ENCODE measurements around the gene RREB1.
"Not testable (repeated sequence)": the region's sequence is repeated elsewhere in the genome, so short reads cannot be mapped to it uniquely, and the experiment has no call there.

The RREB1 gene

DNA sequence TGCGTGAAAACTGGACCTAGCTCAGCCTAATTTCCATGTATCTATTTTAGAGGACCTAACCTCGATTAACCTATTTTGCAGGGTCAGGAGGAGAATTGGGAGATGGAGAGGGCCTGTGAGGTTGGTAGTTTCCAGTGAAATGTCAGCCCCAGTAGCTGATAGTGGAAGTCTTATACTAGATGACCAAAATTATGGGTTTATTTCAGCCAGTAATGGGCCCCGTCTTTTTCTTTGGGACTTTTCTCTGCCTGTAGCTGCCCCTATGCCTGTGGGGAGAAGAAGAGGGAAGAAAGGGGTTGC, 37.8 kb downstream of the RREB1 start:
- DNase-seq = no peak

DNA sequence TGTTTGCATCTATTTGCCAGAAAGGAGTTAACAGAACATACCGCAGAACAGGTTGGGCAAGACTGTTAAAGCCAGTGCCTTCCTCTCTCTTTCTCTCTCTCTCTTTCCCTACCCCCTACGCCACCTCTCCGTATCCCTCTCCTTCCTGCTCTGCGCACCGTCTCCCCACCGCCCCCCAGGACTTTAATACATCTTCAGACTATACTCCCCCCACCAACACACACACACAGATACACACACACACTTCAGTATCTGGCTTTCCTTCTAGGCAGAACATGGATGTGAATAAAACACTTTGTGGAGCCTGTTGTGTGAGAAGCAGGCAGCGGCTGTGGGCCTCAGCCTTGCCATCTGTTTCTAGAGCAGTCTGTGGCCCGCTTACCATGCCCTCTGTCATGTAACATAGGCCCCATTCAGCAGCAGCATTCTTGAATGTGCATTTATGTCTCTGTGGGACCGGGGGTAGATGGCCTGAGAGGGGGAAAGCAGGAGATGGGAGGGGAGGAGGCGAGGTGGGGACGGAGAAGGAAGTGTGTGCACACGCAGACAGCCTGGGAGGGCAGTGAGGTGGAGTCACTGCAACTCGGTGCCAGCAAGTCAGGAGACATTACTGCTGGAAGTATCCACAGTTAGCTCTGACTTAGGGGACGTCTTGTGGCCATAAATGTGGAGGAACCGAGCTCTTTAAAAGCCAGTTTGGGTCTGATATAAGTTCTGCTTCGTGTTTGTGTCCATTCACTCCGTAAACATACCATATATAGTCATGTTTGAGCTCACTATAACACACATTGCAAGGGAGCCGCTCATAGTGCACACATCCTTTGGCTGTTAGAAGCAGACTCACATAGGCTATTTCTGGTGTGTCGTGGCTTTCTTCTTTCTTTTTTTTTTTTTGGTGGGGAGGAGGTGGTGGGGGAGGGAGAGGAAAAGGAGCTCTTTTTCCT, 38.4 kb downstream of the RREB1 start:
- DNase-seq = peak in 1 of 2 donors; percentile 23

DNA sequence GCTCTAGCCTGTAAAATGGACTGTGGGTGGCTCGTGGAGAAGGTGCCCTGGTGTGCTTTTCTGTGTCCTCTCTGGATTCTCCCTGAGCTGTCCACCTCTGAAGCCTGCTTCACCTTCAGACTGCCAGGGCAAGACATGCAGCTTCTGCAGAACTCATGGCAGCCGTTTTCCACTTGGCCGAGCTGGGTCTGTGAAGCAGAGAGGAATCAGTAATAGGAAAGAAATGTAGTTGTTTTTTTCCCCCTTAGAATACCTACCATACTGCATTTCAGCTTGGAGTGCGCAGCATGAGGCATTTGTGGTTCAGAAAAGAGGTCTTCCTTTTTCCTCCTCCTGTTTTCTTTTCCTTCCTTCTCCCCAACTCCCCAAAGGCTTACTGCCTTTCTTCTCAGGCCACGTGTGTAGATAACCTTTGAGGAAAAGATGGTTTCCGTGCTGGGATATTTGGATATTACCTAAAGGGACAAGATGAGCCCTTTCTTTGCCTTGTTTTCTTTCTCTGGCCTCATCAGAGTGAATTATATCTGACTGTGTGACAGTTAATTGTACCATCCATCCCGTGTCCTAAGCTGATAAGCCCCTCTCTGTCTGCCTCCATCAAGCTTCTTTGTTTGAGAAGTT, 39.4 kb downstream of the RREB1 start:
- DNase-seq = no peak

DNA sequence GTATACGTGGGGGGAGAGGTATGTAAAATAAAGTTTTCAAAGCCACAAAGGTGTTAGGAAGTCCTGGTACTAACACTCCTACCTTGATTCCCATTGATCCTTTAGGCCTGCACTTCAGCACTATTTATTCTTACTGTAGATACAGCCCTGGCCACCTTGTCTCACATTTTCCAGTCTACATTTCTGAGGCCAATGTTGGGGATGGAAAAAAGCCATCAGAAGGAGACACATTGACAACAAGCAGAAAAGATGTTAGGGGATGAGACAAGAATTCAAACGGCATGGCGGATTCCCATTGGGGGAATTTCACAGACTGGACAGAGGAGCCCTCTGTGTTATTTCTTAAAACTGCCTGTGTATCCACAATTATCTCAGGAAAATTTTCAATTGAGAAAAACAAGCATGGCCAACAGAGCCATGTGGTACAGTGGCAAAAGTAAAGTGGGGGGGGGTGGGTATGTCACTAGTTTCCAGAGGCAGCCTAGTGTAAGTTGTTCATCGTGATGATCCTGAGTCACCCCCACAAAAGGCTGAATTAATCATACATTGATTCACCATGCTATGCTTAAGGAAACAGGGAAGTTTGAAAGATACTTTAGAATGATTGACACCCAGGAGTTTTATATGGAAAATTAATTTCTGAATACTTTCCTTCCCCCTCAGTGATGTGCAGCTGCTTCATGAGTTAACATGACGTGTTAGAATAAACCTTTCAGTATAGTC, 40.5 kb downstream of the RREB1 start:
- no peak for DNase-seq

DNA sequence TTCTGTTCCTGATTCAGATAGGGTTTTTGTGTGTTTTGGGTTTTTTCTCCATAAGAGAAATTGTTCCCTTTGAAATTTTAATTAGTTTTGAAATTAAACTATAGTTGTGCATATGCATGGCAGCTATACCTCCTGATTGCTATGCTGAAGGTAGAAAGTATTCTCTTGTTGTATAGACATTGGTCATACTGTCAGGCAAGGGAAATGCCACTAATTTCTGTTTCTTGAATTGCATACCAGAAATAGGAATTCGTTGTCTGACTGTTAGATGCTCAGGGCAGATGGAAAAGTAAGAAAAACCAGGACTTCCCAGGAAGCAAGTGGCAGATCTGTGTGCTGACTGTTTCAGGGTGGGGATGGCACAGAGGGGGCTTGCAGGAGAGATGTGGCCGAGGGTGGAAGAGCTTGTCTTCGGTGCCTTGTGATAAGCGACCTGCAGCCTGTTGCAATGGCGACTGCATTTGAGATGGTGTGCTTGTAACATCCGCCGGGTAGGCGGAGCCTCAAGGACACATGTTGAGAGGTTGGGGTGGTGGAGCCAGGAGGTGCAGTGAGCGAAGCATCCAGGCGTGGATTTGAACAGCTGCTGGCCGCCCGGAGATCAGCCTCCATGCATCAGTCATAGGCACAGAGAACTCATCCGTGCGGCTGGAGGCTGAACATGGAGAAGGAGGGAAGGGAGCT, 42.8 kb downstream of the RREB1 start:
- DNase-seq = no peak

DNA sequence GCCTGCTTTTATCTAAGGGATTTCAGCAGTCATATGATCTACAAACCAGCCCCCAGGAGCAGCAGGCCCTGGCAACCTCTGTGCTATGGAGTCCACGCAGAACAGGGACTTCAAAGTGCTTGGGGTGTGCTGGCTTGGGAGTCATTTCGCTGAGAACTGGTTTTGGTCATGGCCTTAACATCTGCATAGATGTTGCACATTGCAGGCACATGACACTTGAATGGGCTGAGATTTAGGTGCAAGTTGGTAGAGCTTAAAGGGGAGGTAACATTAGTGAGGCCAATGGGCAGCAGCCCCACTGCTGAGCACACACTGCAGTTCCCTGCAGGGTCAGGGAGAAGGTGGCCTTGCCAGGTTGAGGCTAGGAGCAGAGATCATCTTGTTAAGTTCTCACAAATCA, 43.6 kb downstream of the RREB1 start:
- DNase-seq = no peak

DNA sequence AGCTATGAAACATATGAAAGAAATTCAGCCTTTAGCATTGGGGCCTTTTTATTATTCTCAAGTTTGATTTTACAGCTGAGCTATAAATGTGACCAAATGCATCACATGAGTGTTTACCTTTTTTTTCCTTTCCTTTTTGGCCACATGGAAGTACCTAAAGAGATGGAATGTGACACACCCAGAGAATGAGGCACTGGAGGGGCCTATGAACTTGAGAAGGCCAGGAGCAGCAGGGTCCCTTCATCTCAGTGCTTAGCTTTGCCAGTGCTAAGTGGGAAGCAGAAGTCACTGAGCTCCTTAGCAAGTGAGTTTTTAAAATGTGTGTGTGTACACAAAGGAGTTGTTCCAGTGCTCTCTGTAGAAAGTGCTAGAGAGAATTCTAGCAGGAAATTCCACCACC, 44.7 kb downstream of the RREB1 start:
- no peak for DNase-seq

DNA sequence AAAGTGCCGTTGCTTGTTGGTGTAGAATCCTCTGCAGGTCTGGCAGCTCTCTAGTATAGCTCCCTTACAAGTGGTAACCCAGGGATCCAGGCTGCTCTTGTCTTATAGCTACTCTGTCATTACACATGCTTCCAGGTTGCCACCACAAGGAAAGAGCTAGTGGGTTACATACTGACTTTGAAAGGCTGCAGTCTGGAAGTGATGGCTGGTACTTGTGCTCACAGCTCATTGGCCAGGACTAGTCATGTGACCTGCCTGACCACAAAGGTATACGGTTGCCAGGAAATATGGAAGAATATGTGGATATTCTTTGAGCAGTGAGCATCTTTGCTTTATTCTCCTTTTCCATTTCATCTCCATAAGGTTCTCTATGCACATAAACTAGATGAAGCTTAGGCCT, 46.0 kb downstream of the RREB1 start:
- no peak for DNase-seq

DNA sequence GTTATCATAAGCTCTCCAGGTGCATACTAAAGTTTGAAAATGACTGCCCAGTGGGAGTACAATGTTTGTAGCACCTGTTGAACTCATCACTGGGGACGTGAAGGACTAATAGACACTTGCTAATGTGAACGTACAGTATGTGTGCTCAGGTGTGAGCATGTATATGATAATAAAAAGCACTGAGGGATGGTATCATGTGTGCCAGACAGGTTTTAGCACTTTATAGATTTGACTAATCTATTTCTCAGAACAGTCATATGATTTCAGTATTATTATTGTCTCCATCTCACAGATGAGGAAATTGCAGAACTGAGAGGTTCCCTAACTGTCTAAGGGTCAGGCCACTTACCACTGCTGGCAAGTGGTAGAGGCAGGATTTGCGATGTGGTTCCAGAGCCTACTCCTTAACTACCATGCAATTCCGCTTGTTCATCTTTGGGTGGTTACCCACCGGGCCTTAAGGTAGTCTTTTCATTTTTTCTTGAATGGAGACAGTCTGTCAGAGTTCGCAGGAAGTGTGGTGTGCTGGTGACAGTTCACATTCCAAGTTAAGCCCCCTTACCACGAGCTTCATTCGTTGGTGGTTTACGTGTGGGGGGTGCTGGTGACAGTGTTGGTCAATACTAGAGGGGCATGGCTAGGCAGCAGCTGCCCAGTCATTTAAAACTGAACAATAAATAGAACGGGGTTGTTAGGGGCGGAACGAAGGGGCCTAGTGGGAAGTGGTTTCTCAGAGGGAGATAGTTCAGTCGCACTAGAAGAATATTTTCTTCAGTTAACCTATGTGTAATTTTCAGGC, 46.8 kb downstream of the RREB1 start:
- DNase-seq = no peak

DNA sequence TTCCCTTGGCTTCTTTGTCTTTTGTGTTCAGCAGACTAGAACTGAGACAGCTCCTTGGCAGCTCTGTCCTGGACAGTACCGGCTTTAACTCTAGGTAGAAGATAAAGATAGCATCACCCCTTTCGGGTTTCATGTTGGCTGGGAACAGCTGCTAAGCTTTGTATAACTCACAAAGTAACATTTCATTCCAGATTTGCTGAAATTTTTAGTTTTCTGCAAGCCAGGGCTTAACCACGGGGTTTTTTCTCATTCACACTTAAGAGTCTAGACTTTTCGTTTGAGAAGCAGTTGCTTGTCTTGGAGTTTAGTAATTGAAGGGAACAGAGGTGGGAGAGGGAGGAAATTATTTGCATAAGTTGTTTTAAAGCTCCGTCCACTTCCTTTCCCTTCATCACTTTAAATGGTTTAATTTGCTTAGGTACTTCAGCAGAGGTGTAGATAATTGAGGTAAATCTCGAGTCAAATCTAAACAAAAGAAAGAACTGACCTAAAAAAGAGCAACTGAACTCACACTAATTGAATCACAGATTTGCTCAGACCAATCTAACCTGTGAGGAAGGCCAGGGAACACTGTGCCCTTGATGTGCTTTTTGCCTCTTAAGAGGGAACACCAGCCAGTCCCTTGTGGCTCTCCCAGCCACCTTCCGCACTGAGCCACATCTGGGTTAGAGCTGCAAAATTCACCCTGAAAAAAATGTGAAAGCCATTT, 48.3 kb downstream of the RREB1 start:
- DNase-seq = no peak

DNA sequence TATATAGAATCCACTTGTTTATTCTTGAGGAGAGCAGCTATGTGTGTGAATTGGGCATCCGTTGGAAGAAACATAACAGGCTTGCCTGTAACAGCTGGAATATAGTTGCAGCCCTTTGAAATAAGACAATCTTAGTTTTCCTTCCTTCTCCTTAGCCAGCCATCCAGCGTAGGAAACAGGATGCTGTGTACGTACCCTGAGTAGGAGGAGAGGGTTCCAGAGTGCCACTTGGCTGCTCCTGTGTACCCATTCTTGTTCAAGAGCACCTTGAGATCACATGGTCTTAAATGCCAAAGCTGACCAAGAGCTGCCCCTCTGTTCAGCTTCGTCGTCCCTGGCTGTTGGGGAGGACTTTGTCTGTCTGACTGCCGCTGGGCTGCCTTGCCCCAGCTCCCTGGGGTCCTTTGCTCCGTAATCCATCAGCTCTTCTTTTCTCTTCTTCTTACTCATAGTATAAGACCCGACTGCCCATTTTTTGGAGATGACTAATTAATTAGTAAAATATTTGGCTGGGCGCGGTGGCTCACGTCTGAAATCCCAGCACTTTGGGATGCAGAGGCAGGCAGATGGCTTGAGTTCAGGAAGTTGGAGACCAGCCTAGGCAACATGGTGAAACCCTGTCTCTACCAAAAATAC, 49.0 kb downstream of the RREB1 start:
- no peak for DNase-seq

DNA sequence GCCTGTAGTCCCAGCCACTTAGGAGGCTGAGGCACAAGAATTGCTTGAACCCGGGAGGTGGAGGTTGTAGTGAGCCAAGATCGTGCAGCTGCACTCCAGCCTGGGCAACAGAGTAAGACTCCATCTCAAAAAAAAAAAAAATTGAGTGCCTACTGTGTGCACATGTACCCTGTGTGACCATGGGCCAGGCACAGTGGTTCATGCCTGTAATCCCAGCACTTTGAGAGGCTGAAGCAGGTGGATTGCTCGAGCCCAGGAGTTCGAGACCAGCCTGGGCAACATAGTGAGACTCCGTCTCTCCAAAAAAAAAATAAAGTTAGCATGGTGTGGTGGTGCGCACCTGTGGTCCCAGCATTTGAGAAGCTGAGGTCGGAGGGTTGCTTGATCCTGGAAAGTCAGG, 49.5 kb downstream of the RREB1 start:
- not testable (repeated sequence) for DNase-seq

DNA sequence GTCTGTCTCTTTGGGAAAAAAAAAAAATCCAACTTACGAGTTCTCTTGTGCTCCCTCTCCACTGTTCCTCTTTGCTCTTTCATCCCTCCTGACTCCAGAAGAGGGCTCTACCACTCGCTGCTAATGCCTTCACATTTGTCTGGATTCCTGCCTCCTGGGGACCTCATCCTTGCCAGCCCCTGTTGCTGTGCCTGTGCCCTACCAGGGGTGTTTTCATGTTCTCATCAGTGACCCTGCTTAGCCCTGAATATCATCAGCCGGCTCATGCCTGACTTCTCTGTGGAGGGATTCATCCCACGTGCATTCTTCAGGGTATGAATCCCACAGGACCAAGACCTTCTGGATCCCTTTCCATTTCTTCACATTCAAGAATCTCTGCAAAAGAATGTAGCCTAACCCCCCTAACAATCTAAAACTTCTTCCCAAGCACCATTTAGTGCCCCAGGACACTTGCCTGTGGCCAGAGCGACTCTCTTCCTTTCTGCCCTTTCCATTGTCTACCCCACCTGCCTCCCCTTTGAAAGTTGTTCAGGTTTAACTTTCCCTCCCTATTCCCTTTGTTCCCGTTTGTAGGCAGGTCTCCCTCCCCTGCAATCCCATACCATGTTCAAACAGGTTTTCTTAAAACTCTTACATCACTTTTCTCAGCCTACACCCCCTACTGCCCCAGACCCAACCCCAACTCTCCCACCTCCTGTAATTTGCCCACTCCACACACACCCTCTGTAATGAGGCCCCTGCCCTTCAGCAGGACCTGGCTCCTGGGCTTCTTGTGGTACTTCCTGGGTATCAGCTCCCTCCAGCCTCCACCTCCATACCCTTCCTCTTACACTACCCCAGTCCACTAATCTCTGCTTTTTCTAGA, 50.2 kb downstream of the RREB1 start:
- DNase-seq = no peak

DNA sequence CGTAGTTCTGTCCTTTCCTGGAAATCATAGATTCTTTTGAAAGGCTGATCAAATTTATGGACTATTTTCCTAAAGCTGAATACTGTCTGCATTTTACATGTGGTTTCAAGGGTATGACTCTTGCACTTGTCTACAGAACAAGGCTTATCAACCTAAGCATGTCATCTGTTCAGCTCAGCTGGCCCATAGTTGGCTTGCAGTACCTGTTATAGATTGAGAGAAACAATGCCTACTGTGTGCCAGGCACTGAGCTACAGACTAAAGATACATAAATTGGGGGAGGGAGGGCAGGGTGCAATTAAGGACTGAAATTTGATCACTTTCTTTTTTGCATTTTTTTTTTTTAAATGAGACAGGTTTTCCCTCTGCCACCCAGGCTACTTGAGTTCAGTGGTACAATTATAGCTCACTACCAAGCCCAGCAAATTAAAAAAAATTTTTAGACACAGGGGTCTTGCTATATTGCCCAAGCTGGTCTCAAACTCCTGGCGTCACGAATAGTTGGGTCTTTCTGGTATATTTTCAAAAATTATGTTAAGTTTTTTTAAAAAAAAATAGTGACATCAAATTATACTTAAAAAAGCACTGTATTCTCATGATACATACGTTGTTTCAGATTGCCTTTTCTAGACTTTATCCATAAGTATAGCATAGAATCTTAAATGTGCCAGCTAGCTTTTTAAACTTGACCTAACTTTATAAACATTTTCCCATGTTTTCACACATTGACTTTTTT, 52.2 kb downstream of the RREB1 start:
- DNase-seq = no peak

DNA sequence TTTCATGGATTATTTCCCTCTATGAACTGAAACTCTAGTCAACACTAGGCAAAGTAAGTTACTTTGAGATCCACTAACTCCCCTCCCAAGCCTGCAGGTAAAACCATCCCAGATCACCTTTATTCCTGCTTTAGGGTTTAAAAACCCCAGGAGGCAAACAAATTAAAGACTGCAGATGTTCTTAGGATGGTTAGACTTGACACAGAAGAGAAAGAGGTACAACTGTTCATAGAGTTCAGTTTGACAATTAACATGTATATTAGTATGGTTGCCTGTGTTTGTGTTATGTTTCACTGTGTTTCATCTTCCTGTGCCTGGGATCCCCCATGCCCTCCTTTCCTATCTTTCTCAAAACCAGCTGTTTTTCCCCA, 53.5 kb downstream of the RREB1 start:
- DNase-seq = no peak

DNA sequence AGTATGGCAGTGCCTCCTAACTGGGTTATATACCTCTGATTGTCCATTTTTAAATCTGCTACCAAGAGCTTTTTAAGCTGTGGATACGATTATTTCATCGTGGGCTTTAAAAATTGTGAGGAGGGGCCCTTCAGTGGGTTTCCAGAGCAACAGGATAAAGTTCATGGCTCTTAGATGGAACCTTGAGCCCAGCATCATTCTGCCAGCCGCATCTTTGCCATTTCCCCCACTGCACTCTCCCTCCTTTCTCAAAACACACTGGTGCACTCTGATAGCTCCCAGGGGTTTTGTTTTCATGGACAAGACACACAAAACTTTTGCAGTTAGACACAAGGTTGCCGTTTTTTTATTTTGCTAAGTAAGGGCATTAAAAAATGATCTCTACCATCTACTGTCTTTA, 54.1 kb downstream of the RREB1 start:
- DNase-seq = no peak

DNA sequence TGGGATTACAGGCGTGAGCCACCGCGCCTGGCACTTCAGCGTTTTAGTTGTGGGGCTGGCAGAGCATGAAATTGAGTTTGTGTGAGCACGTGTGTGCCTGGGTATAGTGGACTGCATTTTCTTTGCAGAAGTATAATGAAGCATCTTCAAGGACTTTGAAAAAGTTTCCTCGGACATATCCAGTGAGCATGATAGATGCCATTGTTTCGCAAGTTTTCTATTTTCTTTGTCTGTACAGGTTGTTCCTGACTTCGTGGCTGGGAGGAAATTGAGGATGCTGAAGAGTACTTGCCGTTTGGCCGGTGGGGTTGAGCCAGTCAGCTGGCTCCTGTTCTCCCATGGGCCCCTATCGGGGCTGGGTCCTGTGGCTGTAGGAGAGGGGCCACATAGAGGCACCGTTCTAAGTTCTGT, 55.9 kb downstream of the RREB1 start:
- no peak for DNase-seq

DNA sequence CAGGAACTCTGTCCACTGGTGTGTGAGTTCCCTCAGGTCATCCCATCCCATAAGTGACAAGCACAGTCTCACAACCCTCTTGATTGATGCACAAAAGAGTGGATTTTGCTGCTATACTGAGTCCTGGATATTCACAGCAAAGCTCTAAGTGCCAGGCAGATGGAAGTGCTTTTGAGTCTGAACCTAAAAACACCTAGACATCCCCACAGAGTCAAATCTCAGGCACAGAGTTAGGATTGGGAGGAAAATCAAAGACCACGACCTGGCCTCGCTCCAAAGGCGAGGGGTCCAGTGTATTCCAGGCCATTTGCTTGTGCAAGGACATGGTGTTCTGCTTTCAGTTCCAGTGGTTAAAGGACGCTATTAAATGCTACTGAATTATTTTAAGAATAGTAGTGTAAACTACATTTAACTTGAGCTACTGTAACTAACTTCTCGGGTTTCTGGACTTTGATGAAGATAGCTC, 56.8 kb downstream of the RREB1 start:
- DNase-seq = no peak
